SIG-M5 (cell line): ENCODE measurements around the gene CCSER1.
"Not testable (repeated sequence)": the region's sequence is repeated elsewhere in the genome, so short reads cannot be mapped to it uniquely, and the experiment has no call there.

Experiments used
- DNase-seq: peaks from one replicate; lab custom pipeline; 2025; lab: John Stamatoyannopoulos, UW

The CCSER1 gene

DNA sequence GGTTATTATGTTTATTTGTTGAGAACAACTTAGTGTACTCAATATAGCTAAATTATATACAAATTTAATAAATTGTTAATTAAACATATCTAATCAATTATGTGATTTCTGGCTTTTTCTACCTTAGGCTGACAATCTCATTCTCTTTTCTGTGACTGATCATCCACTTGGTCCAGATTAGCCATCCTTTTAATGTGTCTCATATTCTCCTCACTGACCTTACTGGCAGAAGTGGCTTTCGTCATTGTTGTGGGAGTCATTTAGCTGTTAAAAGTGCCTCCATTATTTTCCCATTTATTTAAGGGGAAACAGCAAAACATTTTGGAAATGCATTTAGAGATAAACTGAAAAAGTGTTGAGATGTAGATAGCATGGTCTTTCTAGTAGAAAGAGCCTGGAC lies 172.2 kb downstream of the CCSER1 start:
- no peak for DNase-seq

DNA sequence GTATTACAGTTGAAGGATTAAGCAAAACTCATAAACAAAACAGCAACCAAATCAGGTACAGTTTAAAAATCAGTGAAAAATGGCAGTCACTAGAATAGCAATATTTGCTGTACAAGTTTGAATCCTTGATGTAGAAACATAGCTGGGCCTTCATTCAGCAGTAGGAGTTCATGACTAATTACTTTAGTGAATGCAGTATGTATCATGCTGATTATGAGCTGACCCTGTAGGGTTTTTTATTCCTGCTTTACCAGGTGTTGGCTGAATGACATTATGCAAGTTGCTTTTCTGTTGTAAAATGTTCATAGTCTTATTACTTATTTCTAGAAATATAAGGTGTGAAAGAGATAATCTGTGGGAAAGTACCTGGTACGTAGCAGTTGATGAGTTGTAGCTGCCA lies 179.6 kb downstream of the CCSER1 start:
- DNase-seq, result no peak

DNA sequence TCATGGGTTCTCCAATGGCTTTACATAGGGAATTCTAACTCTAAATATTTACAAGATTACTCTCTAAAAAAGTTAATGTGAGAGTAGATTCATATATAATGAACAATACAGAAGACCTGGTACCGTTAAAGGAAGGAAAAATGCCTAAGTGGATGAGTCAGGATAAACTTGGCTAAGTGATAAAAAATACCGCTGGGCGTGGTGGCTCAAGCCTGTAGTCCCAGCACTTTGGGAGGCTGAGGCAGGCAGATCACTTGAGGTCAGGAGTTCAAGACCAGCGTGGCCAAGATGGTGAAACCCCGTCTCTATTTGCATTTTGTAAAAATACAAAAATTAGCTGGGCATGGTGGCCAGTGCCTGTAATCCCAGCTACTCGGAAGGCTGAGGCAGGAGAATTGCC lies 189.9 kb downstream of the CCSER1 start:
- DNase-seq, result not testable (repeated sequence)

DNA sequence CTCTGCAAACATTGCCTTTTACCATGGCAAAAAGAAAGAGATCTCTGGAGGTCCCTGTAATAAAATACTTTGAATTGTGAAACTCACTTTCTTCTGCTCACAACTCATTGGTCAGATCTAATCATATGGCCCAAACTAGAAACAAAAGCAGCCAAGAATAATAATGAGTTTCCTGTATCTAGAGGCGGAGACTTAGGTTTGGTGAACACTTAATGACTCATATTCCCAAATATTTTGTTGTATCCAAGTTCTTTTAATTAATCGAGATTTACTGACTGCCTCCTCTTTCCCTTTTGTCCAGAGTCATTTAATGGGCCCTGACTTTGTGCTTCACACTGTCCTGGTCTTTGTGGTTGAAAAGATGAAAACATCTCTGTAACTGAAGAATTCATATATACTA lies 190.6 kb downstream of the CCSER1 start:
- no peak for DNase-seq

DNA sequence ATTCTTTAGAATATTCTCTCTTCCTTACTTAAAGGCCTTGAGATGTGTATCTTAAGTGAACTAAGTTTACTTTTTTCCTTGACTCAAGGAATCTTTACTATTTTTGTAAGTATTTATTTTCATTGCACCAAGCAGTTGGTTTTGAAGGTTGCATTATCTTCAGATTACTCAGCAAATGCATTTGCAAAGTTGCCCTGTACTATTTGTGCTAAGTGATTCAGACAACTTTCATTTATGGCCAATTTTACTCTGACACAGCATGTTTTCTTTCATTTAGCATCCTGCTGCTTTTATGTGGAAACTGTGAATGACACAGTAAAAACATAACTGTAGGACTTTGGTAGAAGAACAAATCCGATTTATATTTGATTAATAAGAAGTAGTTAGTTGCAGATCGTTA lies 191.0 kb downstream of the CCSER1 start:
- DNase-seq, result no peak

DNA sequence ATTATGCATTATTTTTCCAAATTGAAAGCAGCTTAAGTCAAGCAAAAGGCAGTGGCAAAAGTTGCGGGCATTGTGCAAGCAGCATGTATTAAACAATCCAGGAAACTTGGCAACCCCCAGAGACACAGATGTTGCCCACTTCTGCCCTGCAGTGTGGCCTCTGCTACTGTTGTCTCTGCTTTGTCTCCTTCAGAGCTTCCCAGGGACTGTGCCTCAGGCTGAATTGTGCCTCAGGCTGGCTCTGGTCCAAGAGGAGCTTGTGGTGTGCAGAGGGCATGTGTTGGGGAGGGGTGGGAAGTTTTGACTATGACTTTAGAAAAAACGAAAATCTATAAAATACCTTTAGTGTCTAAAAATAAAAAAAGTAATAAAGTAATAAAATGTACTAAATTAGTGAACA lies 201.4 kb downstream of the CCSER1 start:
- DNase-seq, result no peak

DNA sequence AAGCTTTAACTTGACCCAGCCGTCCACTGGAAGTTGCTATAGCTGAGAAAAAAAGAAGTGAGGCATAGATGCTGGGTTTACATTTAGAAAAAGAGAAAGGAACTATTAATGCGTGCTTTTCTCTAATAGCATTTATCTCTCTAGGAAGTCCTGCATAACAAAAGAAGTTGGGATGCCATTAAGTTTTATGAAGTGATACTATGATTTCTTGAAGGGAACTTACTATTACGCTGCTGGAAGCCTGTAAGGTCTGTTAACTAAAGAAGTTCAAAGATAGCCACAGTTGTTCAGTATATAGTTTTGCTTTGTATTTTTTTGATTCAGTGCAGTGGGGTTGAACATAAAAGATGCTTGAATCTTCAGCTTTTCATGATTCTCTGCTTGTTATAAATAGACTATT lies 203.4 kb downstream of the CCSER1 start:
- DNase-seq, result no peak

DNA sequence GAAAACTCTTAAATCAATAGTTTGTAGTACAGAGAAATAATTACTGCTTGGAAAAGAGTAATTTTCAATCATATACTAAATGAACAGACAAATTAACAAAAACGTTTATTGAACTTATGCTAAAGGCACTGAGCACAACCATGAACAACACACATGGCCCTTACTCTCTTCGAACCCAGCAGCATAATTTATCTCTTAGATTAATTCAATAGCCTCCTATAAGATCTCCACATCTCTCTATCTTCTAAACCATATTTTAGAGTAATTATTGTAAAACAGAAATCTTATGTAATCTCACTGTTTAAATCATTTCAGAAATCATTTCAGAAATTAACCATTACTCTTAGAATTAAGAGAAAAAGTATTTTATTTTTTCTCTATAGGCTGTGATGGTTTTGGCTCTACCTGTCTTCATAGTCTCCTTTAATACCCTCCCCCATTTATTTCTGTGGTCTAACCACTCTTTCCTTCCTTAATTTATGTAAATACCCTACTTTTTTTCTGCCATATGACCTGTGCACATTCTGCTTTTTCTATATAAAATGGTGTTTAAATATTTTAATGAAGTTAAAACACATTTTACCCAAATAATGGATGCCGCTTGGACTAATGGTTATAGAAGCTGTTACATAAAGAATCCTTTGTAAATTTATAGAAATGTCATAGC lies 218.5 kb downstream of the CCSER1 start:
- no peak for DNase-seq

DNA sequence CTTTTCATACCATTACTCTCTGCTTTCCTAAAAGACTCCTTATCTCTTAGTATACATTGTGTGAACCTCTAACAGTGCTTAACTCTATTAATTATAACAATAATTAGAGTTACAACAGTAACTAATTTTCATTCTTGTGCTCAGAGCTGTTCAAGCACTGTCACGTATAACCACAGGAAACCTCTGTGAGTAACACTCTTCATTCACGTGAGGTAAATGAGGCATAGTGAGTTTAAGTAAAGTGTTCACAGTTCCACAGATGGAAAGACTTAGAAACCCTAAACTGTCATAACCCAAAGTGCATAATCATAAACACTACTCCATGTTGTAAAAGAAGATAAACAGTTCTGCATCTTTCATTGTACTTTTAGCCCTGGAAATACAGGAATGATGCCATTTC lies 222.4 kb downstream of the CCSER1 start:
- DNase-seq, result no peak

DNA sequence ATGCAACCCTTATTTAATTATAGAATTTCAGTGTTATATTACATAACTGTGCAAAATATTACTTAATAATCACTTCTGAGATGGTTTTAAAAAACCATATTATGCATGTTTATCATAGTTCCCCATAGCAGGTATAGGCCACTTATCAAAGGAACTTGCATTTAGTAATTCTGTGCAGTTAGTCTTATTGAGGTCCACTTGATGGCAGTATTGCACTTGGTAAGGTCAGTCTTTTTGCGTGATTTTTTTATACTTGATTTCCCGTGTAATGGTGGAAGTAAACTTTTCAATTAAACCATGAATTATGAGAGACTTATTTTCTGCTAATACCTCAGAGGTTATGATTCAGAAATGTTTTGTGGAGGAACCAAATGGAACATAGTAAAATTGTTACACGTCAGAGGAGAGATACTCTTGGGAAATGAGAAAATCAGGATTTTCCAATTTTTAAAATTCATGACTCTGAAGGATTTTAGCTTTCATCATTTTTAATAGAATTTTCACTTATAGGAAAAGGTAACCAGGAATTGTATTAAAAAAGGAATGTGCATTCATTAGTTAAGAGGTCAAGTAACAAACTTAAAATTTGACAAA lies 230.0 kb downstream of the CCSER1 start:
- peak; percentile 1 for DNase-seq

DNA sequence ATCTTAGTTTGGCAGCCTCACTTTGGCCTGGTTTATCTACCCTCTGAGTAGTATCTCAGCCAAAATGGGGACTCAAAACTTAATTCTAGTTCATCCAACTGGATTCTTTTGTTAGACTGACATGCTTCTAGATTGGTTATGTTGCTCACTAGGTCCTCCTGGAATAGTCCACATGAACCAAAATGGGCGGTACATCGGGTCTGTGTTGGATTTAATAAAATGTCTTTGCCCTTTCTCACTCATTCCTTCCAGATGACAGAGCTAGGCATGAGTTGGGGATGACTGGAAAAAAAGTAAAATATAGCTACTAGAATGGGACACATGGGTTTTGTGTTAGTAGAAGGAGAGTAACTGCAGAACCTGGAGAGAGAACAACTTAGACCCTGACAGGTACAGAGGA lies 247.9 kb downstream of the CCSER1 start:
- no peak for DNase-seq

DNA sequence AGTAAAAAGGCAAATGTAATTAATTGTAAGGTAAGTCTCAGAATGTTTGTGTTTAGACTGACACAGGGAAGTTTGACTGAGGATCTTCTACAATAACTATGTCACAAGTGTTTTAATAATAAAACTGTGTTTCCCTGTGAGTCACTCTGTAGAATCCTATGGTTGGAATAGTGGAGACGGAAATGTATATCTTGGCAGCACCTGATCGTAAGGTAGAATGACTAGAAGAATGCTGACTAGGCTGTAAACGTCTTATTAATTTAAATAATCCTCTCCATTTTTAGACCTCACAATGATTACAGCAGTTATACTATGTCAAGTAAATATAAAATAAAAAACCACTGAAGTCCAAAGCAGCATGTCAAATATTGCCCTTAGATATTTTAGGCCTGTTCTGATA lies 266.0 kb downstream of the CCSER1 start:
- DNase-seq, result no peak

DNA sequence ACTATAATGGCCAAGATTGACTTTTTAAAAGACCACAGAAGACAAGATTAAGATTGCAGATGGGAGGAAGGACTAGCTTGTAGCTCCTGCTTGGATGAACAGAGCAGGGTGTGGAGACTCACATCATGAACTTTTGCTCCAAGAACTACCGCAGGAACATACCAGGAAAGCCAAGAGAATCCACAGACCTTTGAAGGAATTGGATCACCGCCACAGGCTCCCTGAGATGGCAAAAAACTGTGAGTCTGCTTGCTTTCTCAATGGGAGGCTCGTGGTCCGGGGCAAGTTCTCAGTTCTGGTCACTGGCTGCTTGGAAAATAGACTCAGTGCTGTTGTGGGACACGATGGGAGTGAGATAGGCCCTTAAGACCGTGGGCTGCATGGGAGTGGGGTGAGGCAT lies 276.6 kb downstream of the CCSER1 start:
- no peak for DNase-seq

DNA sequence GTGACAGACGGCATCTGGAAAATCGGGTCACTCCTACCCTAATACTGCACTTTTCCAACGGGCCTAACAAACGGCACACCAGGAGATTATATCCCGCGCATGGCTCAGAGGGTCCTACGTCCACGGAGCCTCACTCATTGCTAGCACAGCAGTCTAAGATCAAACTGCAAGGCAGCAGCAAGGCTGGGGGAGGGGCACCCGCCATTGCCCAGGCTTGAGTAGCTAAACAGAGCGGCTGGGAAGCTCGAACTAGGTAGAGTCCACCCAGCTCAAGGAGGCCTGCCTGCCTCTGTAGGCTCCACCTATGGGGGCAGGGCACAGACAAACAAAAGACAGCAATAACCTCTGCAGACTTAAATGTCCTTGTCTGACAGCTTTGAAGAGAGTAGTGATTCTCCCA lies 280.7 kb downstream of the CCSER1 start:
- not testable (repeated sequence) for DNase-seq

DNA sequence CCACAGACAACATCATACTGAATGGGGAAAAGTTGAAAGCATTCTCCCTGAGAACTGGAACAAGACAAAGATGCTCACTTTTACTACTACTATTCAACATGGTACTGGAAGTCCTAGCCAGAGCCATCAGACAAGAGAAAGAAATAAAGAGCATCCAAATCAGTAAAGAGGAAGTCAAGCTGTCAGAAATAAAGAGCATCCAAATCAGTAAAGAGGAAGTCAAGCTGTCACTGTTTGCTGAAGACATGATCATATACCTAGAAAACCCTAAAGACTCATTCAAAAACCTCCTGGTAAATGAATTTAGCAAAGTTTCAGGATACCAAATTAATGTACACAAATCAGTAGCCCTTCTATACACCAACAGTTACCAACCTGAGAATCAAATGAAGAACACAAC lies 285.6 kb downstream of the CCSER1 start:
- DNase-seq, result not testable (repeated sequence)

DNA sequence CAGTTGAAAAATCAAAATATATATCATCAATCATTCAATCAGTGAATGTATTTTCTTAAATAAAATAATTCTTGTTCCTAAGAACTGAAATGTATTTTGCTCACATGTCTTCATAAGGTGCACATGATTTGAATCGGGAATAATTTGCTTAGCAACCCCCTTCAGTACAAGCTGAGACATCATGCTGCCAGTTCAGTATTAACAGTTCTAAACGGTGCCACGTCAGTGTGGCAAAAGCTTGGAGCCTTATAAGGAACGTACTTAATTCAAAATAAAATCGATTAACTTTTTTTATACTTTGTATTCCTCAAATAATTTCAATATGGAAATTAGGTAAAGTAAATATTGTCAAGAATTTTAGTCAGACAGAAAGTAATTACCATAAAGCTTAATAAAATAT lies 287.9 kb downstream of the CCSER1 start:
- DNase-seq, result no peak

DNA sequence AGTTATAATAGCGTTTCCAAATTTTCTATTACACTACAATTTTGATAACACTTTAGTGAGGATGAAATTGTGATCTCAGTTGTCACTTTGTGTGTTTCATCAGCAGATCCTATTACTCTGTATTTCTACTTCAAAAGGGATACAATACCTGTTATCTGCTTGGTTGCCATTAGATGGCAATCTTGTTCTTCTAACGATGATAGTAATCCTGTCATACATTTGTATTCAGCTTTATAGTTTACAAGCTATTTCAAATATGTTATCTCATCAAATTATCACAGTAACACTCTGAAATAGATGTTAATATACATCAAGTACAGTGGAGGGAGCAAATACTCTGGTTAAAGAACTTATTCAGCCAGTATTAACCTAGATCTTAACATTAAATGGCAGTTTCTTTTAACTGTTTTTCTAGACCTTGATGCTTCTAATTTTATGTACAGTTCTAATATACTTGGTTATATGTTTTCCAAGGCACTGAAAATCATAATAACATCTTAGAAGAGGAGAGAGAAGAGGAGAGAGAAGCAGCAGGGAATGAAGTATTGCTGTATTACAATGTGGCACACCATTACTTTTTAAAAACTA lies 292.0 kb downstream of the CCSER1 start:
- no peak for DNase-seq

DNA sequence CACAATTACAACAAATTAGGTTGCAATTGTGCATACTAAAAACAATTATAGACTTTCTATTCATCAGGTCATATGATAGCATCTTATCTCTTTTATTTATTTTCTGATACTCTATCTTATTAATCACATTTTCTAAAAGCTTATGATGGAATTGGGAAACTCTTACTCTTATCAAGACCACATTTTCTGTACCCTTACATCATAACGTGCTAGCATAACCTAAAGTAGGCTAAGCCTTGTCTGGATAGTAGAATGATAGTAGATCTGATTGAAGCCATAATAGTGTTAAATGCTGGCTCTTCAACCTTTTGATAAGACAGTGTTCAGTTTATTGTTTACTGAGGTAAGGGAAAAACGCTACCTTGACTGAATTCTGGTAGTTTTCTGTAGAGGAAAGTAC lies 294.0 kb downstream of the CCSER1 start:
- no peak for DNase-seq

DNA sequence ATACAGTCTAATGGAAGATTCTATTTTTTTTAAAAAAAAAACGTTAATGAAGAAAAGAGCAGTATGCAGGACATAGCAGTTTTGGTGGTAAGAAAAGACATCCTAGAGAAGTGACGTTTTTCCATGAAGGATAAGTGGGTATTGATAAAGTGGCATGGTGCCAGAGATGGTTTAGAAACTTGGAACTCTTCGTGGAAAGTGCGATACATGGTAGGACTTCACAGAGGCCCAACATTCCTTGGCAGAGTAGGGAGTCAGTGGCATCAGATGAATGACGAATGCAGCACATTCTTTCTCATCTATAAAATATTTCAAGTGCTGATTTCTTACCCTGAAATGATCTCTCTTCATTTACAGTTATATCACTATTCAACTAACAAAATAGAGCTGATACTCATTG lies 298.7 kb downstream of the CCSER1 start:
- DNase-seq, result no peak

DNA sequence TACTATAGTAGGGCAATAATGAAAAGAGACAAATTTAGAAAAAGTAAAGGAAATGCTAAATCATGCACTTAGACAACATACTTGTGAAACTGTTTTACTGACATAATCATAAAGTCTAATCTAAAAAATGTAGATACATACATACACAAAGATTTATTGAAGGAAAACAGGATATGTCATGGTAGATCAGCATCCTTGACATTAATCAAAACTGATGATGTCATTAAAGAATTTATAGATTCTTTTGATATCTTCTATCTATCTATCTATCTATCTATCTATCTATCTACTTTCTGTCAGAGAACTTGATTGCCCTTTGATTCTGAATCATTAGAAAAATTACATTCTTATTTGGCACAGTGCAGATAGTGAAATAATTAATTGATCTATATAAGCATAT lies 311.3 kb downstream of the CCSER1 start:
- no peak for DNase-seq

DNA sequence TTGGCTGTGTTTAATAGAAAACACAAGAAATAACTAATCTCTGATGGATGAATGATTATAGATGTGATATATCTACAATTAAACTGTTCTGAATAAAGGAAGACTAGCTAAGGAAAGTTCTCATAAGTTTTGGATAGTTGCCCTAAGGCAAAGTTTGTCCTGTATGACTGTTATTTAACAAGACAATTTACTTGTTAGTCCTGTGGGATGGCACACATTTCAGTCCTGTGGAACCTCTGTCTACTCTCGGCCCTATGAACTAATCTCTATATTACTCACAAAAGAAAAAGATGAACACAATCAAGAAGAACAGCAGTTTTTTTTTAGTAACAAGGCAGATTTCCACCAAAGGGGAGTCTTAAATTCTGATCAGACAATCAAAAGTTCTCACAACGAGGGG lies 314.6 kb downstream of the CCSER1 start:
- no peak for DNase-seq

DNA sequence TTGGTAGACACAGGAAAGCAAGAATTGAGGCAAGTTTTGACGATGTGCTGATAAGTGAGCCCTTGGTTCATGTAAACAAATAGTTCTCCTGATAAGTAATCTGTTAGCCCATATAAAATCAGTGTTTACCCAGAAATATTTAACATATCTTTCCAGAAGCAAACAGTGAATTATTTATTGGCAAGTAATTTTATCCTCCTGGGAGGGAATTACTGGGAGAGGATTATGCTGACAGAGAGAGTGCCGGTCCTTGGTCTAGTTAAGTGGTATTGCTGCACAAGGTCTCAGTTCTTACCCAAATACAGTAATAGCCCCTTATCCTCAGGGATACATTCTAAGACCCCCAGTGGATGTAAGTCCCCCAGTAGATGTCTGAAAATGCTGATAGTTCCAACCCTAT lies 315.4 kb downstream of the CCSER1 start:
- no peak for DNase-seq

DNA sequence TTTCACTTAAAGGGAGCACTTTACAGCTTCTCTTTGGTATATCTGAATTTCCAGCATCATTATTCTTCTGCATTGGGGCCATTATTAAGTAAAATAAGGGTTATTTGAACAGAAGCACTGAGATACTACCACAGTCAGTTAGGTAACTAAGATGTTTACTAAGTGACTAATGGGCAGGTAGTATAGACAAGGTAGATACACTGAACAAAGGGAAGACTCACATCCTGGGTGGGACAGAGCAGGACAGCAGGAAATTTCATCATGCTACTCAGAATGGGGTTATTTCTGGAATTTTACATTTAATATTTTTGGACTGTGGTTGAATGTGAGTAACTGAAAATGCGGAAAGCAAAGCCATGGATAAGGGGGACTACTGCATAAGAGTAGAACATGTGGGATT lies 316.0 kb downstream of the CCSER1 start:
- no peak for DNase-seq

DNA sequence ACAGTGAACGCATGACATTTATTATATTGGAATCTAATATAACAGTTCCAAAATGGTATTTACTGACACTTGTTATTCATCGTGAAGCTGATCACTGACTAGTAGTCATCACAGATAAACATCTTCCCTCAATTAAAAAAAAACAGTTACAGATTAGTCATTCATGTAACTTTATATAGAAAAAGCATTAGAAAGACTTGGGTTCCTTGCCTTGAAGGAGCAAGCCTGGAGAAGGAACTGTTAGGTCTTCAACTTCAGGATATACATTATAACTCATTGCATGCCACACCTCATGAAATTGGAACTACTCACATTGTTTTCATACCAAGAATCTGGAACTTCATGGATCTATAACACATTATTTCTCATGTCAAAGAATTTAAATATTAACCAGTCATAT lies 317.7 kb downstream of the CCSER1 start:
- no peak for DNase-seq
